Measurements from ENCODE around the gene MCC. TPM values are rescaled to one million over a fixed set of nuclear protein-coding genes. Genes with fewer than 3 reads are reported as not detected.

Gene MCC
- total RNA-seq, 1 experiment from 2014 or later: 23.5 TPM

DNA sequence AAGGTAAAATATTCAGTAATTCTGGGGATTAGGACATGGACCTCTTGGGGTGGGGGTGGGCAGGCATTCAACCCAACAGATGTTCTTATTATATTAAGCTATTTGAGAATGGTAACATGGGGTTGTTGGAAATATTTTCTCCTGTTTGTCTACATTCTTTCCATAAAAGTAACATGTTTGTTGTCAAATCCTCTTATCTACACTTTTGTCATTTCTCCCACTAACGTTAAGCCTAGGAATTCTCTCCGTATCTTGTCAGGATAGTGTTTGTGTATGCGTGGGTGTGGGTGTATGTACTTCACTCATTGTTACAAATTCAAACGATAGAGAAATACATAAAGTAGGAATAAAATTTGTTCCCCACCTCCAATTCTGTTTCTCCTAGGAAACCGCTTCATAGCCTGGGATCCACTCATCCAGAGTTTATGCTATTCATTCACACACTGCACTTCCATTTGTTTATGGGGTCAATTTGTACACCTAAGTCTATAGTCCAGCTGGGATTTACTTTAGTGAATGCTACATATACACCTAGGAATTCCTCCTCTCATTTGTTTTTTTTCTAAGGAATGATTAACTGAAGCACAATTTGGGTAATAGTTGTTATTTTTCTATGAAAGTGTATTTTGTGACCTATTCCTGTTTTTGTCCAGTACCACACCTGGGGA is 294.8 kb downstream of the MCC start:
- no peaks in the 10 kb centered on the region for H3K27me3 Mint-ChIP-seq (ENCODE audit: low read depth)
- peaks cover 23% of the 10 kb centered on the region for H3K36me3 Mint-ChIP-seq
- H3K9me3 Mint-ChIP-seq: peaks cover 31% of the 10 kb centered on the region
- H3K4me1 Mint-ChIP-seq: peaks cover 11% of the 10 kb centered on the region; the same call in 1 of the 2 replicates
- CTCF ChIA-PET: no interaction called here
- POLR2A ChIA-PET: no interaction called here
- ATAC-seq: no peak
- no peak overlapping the region for H3K27ac Mint-ChIP-seq
- H3K4me3 Mint-ChIP-seq: no peak overlapping the region
- DNase-seq (ENCODE audit: low spot score): no peak
- TF ChIP-seq, protein P1, sequence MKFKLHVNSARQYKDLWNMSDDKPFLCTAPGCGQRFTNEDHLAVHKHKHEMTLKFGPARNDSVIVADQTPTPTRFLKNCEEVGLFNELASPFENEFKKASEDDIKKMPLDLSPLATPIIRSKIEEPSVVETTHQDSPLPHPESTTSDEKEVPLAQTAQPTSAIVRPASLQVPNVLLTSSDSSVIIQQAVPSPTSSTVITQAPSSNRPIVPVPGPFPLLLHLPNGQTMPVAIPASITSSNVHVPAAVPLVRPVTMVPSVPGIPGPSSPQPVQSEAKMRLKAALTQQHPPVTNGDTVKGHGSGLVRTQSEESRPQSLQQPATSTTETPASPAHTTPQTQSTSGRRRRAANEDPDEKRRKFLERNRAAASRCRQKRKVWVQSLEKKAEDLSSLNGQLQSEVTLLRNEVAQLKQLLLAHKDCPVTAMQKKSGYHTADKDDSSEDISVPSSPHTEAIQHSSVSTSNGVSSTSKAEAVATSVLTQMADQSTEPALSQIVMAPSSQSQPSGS (CRISPR knock-in tag; IDR thresholded peaks at IDR 0.05; ENCODE audit: borderline replicate concordance, low read depth): no peak
- no peak for TF ChIP-seq RORB (CRISPR knock-in tag; IDR thresholded peaks at IDR 0.05)

DNA sequence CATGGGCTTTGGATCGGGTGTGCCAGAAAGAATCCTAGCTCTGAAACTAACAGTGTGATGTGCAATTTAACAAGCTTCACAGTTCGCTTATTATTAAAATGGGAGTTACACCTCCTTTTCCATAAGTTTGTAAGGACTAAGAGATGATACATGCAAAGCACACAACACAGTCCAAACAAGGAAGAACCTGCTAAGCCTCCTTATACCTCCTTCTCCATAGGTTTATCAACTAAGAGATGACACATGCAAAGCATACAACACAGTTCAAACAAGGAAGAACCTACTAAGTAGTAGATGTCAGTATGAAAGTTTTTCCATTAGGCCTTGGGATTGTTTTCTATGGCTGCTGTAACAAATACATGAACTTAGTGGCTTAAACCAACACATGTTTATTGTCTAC is 295.7 kb downstream of the MCC start:
- no peaks in the 10 kb centered on the region for H3K27me3 Mint-ChIP-seq (ENCODE audit: low read depth)
- ATAC-seq (no peak), DNase-seq (ENCODE audit: low spot score) (no peak)
- no peak overlapping the region for H3K27ac Mint-ChIP-seq
- ChIA-PET CTCF (no interaction called here), POLR2A (no interaction called here)
- H3K4me1 Mint-ChIP-seq: peaks cover 8% of the 10 kb centered on the region; the same call in 1 of the 2 replicates
- TF ChIP-seq HMGA2 (CRISPR knock-in tag; IDR thresholded peaks at IDR 0.05) (no peak), SP1 (CRISPR knock-in tag; conservative IDR thresholded peaks at IDR 0.05) (no peak), PRRX2 (CRISPR knock-in tag; IDR thresholded peaks at IDR 0.05) (no peak), SMAD3 (CRISPR knock-in tag; IDR thresholded peaks at IDR 0.05; ENCODE audit: borderline replicate concordance) (no peak), NFE2L1 (CRISPR knock-in tag; IDR thresholded peaks at IDR 0.05) (no peak), TEAD1 (CRISPR knock-in tag; IDR thresholded peaks at IDR 0.05) (no peak), JAZF1 (CRISPR knock-in tag; IDR thresholded peaks at IDR 0.05) (no peak), ATF1 (CRISPR knock-in tag; IDR thresholded peaks at IDR 0.05) (no peak), ZNF219 (CRISPR knock-in tag; IDR thresholded peaks at IDR 0.05; ENCODE audit: borderline replicate concordance) (no peak), KAT7 (CRISPR knock-in tag; IDR thresholded peaks at IDR 0.05; ENCODE audit: borderline replicate concordance) (no peak), ZNF671 (CRISPR knock-in tag; IDR thresholded peaks at IDR 0.05) (no peak), GRHL2 (CRISPR knock-in tag; IDR thresholded peaks at IDR 0.05; ENCODE audit: insufficient replicate concordance, severe bottlenecking) (no peak), TP53 (CRISPR knock-in tag; IDR thresholded peaks at IDR 0.05) (no peak)
- TF ChIP-seq, protein P2, sequence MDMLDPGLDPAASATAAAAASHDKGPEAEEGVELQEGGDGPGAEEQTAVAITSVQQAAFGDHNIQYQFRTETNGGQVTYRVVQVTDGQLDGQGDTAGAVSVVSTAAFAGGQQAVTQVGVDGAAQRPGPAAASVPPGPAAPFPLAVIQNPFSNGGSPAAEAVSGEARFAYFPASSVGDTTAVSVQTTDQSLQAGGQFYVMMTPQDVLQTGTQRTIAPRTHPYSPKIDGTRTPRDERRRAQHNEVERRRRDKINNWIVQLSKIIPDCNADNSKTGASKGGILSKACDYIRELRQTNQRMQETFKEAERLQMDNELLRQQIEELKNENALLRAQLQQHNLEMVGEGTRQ (CRISPR knock-in tag; IDR thresholded peaks at IDR 0.05): no peak
- TF ChIP-seq, protein P3, sequence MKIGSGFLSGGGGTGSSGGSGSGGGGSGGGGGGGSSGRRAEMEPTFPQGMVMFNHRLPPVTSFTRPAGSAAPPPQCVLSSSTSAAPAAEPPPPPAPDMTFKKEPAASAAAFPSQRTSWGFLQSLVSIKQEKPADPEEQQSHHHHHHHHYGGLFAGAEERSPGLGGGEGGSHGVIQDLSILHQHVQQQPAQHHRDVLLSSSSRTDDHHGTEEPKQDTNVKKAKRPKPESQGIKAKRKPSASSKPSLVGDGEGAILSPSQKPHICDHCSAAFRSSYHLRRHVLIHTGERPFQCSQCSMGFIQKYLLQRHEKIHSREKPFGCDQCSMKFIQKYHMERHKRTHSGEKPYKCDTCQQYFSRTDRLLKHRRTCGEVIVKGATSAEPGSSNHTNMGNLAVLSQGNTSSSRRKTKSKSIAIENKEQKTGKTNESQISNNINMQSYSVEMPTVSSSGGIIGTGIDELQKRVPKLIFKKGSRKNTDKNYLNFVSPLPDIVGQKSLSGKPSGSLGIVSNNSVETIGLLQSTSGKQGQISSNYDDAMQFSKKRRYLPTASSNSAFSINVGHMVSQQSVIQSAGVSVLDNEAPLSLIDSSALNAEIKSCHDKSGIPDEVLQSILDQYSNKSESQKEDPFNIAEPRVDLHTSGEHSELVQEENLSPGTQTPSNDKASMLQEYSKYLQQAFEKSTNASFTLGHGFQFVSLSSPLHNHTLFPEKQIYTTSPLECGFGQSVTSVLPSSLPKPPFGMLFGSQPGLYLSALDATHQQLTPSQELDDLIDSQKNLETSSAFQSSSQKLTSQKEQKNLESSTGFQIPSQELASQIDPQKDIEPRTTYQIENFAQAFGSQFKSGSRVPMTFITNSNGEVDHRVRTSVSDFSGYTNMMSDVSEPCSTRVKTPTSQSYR (CRISPR knock-in tag; IDR thresholded peaks at IDR 0.05): no peak
- TF ChIP-seq, protein P4, sequence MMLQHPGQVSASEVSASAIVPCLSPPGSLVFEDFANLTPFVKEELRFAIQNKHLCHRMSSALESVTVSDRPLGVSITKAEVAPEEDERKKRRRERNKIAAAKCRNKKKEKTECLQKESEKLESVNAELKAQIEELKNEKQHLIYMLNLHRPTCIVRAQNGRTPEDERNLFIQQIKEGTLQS (CRISPR knock-in tag; conservative IDR thresholded peaks at IDR 0.05): no peak
- TF ChIP-seq, protein P5, sequence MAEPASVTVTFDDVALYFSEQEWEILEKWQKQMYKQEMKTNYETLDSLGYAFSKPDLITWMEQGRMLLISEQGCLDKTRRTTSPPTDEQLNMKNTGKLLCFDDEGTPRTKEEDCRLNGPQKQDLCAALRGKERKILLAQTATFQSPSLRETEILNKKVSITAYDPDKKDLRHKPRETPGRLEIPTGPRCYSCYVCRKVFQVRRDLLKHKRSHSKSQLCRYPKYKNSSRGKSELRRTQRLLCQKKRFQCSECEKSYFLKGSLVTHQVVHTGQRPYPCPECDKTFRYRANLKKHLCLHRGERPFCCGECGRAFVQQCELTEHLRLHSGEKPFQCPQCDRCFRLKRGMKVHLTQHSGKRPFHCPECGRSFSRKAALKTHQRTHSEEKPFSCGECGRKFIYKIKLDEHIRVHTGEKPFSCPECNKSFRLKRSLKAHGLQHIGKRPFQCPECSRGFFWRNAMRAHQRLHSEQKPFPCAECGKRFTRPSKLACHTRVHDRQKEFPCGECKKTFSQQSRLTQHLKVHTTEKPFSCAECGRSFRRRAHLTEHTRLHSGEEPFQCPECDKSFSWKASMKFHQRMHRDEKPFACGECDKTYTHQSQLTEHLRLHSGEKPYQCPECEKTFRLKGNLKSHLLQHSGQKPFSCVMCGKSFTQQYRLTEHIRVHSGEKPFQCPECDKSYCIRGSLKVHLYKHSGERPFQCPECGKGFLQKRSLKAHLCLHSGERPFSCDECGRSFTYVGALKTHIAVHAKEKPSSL (CRISPR knock-in tag; conservative IDR thresholded peaks at IDR 0.05): no peak
- TF ChIP-seq, protein P6, sequence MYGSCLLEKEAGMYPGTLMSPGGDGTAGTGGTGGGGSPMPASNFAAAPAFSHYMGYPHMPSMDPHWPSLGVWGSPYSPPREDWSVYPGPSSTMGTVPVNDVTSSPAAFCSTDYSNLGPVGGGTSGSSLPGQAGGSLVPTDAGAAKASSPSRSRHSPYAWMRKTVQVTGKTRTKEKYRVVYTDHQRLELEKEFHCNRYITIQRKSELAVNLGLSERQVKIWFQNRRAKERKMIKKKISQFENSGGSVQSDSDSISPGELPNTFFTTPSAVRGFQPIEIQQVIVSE (CRISPR knock-in tag; IDR thresholded peaks at IDR 0.05; ENCODE audit: borderline replicate concordance): no peak
- TF ChIP-seq, protein P7, sequence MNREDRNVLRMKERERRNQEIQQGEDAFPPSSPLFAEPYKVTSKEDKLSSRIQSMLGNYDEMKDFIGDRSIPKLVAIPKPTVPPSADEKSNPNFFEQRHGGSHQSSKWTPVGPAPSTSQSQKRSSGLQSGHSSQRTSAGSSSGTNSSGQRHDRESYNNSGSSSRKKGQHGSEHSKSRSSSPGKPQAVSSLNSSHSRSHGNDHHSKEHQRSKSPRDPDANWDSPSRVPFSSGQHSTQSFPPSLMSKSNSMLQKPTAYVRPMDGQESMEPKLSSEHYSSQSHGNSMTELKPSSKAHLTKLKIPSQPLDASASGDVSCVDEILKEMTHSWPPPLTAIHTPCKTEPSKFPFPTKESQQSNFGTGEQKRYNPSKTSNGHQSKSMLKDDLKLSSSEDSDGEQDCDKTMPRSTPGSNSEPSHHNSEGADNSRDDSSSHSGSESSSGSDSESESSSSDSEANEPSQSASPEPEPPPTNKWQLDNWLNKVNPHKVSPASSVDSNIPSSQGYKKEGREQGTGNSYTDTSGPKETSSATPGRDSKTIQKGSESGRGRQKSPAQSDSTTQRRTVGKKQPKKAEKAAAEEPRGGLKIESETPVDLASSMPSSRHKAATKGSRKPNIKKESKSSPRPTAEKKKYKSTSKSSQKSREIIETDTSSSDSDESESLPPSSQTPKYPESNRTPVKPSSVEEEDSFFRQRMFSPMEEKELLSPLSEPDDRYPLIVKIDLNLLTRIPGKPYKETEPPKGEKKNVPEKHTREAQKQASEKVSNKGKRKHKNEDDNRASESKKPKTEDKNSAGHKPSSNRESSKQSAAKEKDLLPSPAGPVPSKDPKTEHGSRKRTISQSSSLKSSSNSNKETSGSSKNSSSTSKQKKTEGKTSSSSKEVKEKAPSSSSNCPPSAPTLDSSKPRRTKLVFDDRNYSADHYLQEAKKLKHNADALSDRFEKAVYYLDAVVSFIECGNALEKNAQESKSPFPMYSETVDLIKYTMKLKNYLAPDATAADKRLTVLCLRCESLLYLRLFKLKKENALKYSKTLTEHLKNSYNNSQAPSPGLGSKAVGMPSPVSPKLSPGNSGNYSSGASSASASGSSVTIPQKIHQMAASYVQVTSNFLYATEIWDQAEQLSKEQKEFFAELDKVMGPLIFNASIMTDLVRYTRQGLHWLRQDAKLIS (CRISPR knock-in tag; IDR thresholded peaks at IDR 0.05; ENCODE audit: borderline replicate concordance): no peak
- H3K9me3 Mint-ChIP-seq: peaks cover 31% of the 10 kb centered on the region
- H3K36me3 Mint-ChIP-seq: peaks cover 23% of the 10 kb centered on the region
- H3K4me3 Mint-ChIP-seq: no peak overlapping the region
